ENCODE measurements around the gene P2RY10. TPM values are rescaled to one million over a fixed set of nuclear protein-coding genes. Genes with fewer than 3 reads are reported as not detected.

The P2RY10 gene, protein sequence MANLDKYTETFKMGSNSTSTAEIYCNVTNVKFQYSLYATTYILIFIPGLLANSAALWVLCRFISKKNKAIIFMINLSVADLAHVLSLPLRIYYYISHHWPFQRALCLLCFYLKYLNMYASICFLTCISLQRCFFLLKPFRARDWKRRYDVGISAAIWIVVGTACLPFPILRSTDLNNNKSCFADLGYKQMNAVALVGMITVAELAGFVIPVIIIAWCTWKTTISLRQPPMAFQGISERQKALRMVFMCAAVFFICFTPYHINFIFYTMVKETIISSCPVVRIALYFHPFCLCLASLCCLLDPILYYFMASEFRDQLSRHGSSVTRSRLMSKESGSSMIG
- 100 to 1,000 TPM in 1 of 2 experiments, 10 to 100 TPM in 1; 69.3 to 105 TPM for total RNA-seq

DNA sequence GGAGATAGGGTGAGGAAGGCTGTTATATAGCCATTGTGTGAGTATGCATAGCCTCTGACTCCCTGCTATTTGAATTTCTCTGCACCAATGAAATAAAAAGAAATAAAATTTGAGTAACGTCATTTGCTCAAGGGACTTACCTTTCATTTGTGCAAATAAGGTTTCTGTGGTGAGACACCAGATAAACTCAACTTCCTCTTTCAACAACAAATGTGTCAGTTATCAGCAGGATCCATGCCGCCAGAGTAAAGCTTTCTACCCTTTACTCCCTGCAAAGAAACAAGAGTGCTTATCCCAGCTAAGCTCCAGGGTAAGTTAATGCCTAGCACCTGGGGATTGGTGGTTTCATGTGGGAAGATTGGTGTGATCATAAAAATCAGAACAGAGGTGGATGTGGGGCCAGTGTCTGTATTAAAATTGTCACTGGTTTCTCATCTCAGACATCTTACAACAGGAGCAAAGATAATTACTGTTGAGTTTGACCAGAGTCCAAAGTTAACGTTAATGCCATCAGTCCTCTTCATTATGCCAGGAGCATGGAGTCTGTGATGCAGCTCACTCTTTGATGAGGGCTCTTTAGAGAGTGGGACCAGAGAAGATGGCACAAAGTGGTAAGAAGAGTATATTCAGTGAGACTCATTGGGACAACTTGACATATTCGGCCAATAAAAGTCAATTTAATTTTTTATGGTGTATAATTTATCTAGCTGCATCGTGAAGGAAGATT is at the start of gene P2RY10:
TSS of gene P2RY10 (plus strand) at position 206 of the 727 bp plus-strand sequence. CDS start 15,130 bp downstream, outside the sequence.
- peaks cover 52% of the 10 kb centered on the region for H3K36me3 Mint-ChIP-seq
- peak within 1 kb of the TSS; percentile 97 for H3K27ac Mint-ChIP-seq
- DNase-seq (peak; percentile 53), ATAC-seq (peak; percentile 78)
- H3K9me3 Mint-ChIP-seq (ENCODE audit: low read depth): no peaks in the 10 kb centered on the region
- peaks cover 41% of the 10 kb centered on the region for H3K4me1 Mint-ChIP-seq
- H3K27me3 Mint-ChIP-seq: no peaks in the 10 kb centered on the region
- CTCF ChIA-PET: interaction anchor here (0.8 kb wide), 1 partner anchor 12 kb away, joined by 3 read pairs; no protein-coding TSS in a partner anchor
- H3K4me3 Mint-ChIP-seq: peak within 1 kb of the TSS; percentile 99

DNA sequence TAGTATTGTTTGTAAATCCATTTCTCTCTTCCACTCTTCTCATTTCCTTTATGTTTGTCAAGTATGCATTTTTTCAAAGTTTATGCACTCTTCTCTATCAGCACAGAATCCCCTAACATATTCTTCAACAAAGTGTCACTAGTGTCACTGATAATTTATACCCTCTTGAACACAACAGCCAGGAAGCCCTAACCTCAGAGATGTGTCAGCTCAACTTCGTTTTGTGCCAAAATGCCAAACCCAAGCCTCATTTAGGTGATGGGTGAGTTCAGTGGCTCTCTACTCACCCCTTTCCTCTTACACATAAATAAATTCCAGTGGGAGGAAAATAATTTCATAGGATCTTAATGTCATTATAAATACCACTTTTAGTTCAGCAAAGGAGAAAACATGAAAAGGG is 22.4 kb upstream of the P2RY10 start:
- no peak for ATAC-seq
- Mint-ChIP-seq H3K27me3 (no peaks in the 10 kb centered on the region), H3K9me3 (ENCODE audit: low read depth) (peaks cover 6% of the 10 kb centered on the region), H3K4me1 (peaks cover 14% of the 10 kb centered on the region), H3K27ac (peak overlapping the region; percentile 2), H3K4me3 (no peak overlapping the region), H3K36me3 (peaks cover 13% of the 10 kb centered on the region)
- DNase-seq: no peak
- CTCF ChIA-PET: no interaction called here

DNA sequence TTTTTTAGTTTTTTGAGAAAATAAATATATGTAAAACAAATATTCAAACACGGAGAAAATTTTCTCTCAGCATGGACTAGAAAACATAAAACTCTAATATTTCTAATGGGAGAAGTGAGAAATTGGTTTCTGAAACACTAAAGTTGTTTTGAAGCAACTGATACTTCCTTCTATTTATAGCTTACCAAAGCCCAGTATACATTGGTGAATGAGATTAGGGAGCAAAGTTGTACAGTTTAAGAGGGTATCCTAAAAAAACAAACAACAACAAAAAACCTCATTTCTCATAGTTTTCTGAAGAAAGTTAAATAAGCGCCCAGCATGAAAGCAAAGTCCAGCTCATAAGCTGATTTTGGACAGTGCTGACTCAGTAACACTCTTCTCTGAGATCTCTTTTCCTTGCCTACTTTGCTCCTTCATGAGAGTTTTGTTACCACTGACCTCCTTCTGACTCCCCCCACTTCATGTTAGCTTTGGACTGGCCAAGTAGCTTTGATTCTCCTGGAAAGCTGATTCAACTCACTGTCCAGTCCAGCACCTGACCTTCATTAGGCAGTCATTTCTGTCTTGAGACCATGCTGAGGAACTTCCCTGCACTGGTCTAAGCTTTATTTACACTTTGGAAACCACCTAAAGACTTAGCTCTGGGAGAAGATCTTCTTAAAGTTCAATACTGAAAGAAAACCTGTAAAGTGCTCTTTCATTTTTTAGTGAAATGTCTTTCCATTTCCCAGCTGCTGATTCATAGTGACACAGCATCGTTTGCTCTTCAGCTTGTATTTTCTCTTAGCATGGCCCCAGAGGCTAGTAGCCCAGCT is 21.8 kb upstream of the P2RY10 start:
- no peak for ATAC-seq
- CTCF ChIA-PET: interaction anchor here (1.4 kb wide), 1 partner anchor 158 kb away, joined by 4 read pairs; no protein-coding TSS in a partner anchor
- Mint-ChIP-seq H3K36me3 (peaks cover 16% of the 10 kb centered on the region), H3K27me3 (no peaks in the 10 kb centered on the region), H3K4me3 (peak overlapping the region; percentile 5), H3K27ac (peak overlapping the region; percentile 53), H3K4me1 (peaks cover 14% of the 10 kb centered on the region), H3K9me3 (ENCODE audit: low read depth) (peaks cover 5% of the 10 kb centered on the region)
- DNase-seq: no peak

DNA sequence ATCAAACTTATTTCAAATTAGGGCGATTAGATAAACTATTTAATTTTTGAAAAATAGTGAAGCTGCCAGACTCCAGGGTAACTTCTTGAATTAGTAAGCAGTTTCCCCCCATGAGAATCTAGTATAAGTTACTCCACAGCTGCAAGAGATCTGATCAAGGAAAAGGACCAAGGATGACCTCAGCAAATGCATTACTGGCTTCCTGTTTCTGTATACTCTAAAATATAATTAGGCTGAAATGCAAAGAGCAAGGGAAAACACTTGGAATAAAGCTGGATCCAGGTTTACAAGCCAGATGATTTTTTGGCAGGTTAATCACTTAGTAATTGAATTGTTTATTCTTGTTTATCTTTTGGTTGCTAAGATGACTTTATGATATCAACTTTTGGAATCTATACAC is 13.4 kb upstream of the P2RY10 start:
- peaks cover 2% of the 10 kb centered on the region for H3K4me1 Mint-ChIP-seq
- H3K27ac Mint-ChIP-seq: no peak overlapping the region
- H3K9me3 Mint-ChIP-seq (ENCODE audit: low read depth): peaks cover 2% of the 10 kb centered on the region
- peaks cover 5% of the 10 kb centered on the region for H3K36me3 Mint-ChIP-seq
- no peaks in the 10 kb centered on the region for H3K27me3 Mint-ChIP-seq
- DNase-seq (no peak), ATAC-seq (no peak)
- CTCF ChIA-PET: no interaction called here
- no peak overlapping the region for H3K4me3 Mint-ChIP-seq

DNA sequence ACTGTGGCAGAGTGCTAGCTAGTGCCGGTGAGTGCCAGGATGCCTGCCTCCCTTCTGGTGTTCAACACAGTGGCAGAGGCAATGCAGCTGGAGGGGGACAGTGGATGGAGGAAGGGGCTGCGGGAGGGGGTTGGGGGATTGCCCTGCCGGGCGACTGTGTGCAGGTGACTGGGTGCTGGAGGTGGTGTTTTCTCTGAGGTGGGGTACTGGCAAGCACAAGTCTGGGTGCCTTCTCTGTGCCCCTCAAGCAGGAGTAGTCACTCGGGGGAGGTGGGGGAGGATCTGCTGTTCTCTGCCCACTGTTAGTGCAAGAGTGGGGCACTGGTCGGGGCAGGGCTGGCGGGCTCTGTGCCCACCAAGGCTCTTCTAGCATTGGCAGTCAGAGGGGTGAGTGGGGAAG is 10.3 kb upstream of the P2RY10 start:
- Mint-ChIP-seq H3K9me3 (ENCODE audit: low read depth) (no peaks in the 10 kb centered on the region), H3K4me1 (peaks cover 2% of the 10 kb centered on the region), H3K4me3 (no peak overlapping the region), H3K27me3 (no peaks in the 10 kb centered on the region), H3K36me3 (peaks cover 3% of the 10 kb centered on the region), H3K27ac (no peak overlapping the region)
- CTCF ChIA-PET: no interaction called here
- DNase-seq: no peak
- no peak for ATAC-seq

DNA sequence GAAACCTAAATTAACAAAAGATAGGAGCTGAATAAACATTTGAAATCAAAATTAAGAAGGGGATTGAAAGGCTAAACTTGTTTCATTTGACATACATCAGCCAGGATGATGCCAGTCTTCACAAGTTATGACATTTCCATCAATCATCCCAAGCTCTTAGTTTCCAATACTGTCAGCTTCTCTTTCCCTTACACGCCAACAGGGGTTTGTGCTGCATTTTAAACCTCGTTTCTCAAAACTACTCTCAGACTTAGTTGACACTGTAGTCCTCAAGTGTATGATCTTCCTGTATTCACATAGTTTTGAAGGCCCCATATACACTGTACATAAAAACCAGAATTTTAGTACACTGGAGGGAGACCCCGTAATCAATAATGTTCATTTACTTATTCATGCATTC is 840 bp upstream of the P2RY10 start:
- Mint-ChIP-seq H3K4me3 (no peak overlapping the region), H3K27me3 (no peaks in the 10 kb centered on the region), H3K36me3 (peaks cover 45% of the 10 kb centered on the region), H3K27ac (peak overlapping the region; percentile 97), H3K9me3 (ENCODE audit: low read depth) (peaks cover 2% of the 10 kb centered on the region), H3K4me1 (peaks cover 32% of the 10 kb centered on the region)
- DNase-seq (no peak), ATAC-seq (no peak)
- CTCF ChIA-PET: no interaction called here

DNA sequence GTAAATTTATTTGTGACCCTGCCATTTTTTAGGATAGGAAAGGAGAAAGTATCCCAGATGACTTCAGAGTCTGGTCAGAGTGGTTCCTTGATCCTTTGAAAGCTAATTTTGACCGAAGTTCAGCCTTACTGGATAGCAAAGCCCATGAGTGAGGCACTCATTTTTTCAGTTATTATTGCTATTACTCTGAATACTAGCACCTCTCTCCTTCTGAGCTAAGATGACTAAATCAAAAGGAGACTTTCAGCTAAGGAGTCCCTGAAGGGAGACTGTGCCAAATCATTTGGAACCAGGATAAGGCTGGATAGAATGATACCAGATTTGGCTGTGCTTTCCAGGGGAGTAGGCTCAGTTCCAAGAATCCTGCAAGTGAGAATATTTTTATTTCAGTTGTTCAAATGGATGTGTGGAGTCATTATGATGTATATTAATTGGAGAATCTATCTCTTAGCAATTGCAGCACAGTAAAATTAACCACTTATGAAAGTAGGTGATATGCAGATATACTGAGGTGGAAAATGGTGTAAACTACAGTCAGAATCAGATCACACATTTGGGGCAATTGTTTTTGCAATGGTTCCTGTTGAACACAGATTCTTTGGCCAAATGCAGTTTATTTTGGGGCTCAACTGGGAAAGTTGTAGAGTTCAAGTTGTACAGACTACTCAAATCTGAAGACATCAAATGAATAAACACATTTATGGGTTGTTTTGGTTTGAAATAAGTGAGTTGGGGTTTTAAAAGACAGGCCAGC is 1.2 kb downstream of the P2RY10 start:
- no peak for DNase-seq
- CTCF ChIA-PET: interaction anchor here (0.8 kb wide), 1 partner anchor 11 kb away, joined by 3 read pairs; no protein-coding TSS in a partner anchor
- H3K27ac Mint-ChIP-seq: peak overlapping the region; percentile 97
- H3K4me3 Mint-ChIP-seq: peak overlapping the region; percentile 99
- H3K36me3 Mint-ChIP-seq: peaks cover 56% of the 10 kb centered on the region
- peak; percentile 46 for ATAC-seq
- H3K27me3 Mint-ChIP-seq: no peaks in the 10 kb centered on the region
- peaks cover 49% of the 10 kb centered on the region for H3K4me1 Mint-ChIP-seq
- H3K9me3 Mint-ChIP-seq (ENCODE audit: low read depth): no peaks in the 10 kb centered on the region

DNA sequence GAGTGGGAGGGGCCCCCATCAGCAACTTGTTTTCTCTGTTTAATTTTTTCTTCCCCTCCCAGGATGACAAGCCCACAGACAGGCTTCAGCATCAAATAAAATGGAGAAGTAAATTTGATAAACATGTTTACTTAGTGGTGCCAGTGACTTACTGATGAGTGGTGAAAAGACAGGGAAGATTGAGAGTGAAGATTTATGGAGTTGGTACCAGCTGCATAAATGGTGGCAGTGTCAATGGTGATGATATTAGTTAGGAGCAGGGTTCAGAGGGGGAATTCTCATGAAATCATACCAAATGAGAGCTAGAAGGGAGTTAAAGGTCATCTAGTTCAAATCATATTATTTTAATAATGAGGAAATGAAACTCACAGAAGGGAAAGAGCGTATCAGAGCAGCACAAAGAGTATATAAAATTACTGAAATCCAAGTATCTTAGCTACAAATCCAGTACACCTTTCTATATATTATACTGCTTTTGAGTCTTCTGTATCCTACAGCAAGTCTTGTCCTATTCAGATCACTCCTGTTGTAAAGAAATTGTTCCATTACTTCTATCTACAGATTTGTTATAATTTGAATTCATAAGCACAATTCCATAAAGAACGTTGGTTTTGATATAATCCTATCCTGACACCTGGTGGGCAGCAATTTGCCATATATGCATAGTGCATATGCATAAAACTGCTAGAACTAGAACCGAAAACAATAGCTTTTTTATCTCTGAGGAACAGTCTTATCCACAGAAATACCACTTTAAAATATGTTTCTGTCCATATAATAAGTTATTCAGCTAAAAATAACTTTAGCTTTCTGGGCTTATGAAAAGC is 5.0 kb downstream of the P2RY10 start:
- peak overlapping the region; percentile 99 for H3K4me3 Mint-ChIP-seq
- peak overlapping the region; percentile 75 for H3K27ac Mint-ChIP-seq
- no peaks in the 10 kb centered on the region for H3K27me3 Mint-ChIP-seq
- DNase-seq (no peak), ATAC-seq (no peak)
- no peaks in the 10 kb centered on the region for H3K9me3 Mint-ChIP-seq (ENCODE audit: low read depth)
- peaks cover 75% of the 10 kb centered on the region for H3K36me3 Mint-ChIP-seq
- CTCF ChIA-PET: no interaction called here
- peaks cover 57% of the 10 kb centered on the region for H3K4me1 Mint-ChIP-seq

DNA sequence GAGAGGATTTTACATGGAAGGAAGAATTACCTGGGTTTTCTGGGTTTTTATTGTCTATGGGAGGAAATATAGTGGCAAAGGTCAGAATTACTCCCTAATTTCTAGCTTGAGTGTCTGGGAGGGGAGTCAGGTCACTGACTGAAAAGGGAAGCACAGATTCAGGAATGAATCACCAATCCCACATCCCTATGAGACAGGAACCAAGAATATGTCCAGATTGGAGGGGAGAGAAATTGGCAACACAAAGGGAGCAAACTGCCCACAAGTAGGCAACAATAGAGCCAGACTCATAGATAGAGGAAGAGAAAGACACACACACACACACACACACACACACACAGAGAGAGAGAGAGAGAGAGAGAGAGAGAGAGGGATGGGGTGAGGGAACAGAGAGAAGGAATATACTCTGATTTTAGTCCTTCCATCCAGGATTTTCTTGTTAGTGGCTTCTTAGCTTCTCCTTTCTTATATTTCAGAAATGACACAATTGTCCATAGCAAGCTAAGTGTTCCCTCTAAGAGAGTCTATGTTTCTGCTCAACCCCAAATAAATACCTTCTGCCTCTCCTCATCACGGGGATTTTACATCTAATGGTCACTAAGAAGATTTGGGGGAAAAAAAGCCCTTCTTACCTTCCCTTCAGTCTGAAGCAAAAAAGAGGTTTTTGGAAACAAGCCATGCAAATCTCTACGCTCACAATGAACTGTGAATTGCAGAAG is 12.0 kb downstream of the P2RY10 start:
- DNase-seq (no peak), ATAC-seq (no peak)
- no peaks in the 10 kb centered on the region for H3K9me3 Mint-ChIP-seq (ENCODE audit: low read depth)
- H3K4me1 Mint-ChIP-seq: peaks cover 54% of the 10 kb centered on the region
- no peak overlapping the region for H3K4me3 Mint-ChIP-seq
- no peaks in the 10 kb centered on the region for H3K27me3 Mint-ChIP-seq
- CTCF ChIA-PET: interaction anchor here (0.6 to 1.3 kb wide), 2 partner anchors 11 to 363 kb away, joined by 3 read pairs; no protein-coding TSS in a partner anchor
- H3K36me3 Mint-ChIP-seq: peaks cover 83% of the 10 kb centered on the region
- peak overlapping the region; percentile 67 for H3K27ac Mint-ChIP-seq

DNA sequence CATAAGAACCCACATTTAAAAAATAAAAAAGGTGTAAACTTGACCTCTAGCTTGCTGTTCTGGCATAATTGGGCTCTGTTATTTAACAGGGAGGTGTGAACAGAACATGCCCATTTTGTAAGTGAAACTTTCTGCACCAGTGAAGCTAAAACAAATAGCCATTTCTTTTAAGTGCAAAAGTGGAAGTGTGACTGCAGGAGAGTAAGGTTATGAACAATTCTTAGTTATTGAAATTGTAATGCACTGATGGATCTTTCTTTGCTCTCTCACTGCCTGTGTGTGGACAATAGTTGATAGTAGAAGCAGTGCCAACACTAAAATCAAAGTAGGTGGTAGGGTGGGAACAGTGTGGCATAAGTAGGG is 12.6 kb downstream of the P2RY10 start:
- Mint-ChIP-seq H3K27ac (peak overlapping the region; percentile 7), H3K36me3 (peaks cover 80% of the 10 kb centered on the region), H3K4me3 (no peak overlapping the region), H3K4me1 (peaks cover 51% of the 10 kb centered on the region), H3K27me3 (no peaks in the 10 kb centered on the region), H3K9me3 (ENCODE audit: low read depth) (no peaks in the 10 kb centered on the region)
- no peak for ATAC-seq
- no peak for DNase-seq
- CTCF ChIA-PET: interaction anchor here (0.6 to 1.3 kb wide), 3 partner anchors 12 to 363 kb away, joined by 3 read pairs; no protein-coding TSS in a partner anchor

DNA sequence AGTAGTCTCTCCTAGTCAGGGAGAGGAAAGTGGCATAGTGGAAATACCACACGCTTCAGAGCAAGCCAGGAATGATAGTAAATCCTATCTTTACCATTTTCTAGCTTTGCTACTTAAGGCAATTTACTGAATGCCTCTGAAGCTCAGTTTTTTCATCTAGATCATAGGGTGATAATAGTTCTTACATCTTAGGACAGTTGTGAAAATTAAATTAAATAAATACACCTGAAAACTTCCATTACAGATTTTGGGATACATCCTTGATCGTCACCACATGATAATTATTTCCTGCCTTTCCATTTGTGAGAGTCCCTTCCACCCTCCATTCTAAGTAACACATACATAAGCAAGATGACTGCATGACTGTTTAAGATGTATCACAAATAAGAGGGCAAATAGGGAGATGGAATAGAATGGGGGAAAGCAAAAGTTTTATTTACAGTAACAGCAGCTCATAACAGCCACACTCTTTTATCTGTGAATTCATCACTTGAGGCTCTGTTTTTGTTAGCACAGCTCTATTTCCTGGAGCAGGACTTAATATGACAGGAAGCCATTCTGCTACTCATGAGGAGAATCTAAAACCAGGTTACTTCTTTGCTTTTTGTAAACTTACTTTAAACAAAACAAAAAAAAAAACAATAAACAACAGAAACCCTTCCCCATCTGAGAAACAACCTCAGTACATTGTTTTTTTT is 13.4 kb downstream of the P2RY10 start:
- peak overlapping the region; percentile 7 for H3K27ac Mint-ChIP-seq
- no peak for DNase-seq
- peaks cover 53% of the 10 kb centered on the region for H3K4me1 Mint-ChIP-seq
- H3K9me3 Mint-ChIP-seq (ENCODE audit: low read depth): peaks cover 2% of the 10 kb centered on the region
- H3K36me3 Mint-ChIP-seq: peaks cover 80% of the 10 kb centered on the region
- no peak for ATAC-seq
- CTCF ChIA-PET: interaction anchor here (0.8 to 1.2 kb wide), 2 partner anchors 123 to 204 kb away, joined by 3 read pairs; no protein-coding TSS in a partner anchor
- H3K4me3 Mint-ChIP-seq: no peak overlapping the region
- no peaks in the 10 kb centered on the region for H3K27me3 Mint-ChIP-seq

Data from activated CD8-positive, alpha-beta memory T cell treated with anti-CD3 and anti-CD28 coated beads, Interleukin-2, amount 10 ng/mL, durations not matched to agents 7 days and 5 days (primary cell).